ENCODE data around the gene EYS.

EYS gene

GRCh38 chr6:64644024-64644423 lies 1063.0 kb downstream of the EYS start:
- no peak overlapping the region for H3K4me3 ChIP-seq (ENCODE audit: low read depth, low read length)
- no peak for TF ChIP-seq CTCF (IDR thresholded peaks at IDR 0.05; ENCODE audit: insufficient read depth, low read depth, low read length, missing control alignments)
- no peak for DNase-seq (ENCODE audit: low read depth)

- no peak overlapping the region for H3K4me3 ChIP-seq (ENCODE audit: low read depth, low read length)
- TF ChIP-seq CTCF (IDR thresholded peaks at IDR 0.05; ENCODE audit: insufficient read depth, low read depth, low read length, missing control alignments), result no peak
- no peak for DNase-seq (ENCODE audit: low read depth)
Observed at GRCh38 chr6:64630901-64631300, 1076.1 kb downstream of the EYS start.

- TF ChIP-seq CTCF (IDR thresholded peaks at IDR 0.05; ENCODE audit: insufficient read depth, low read depth, low read length, missing control alignments), result no peak
- DNase-seq (ENCODE audit: low read depth), result no peak
Observed at GRCh38 chr6:64622944-64623343, 1084.1 kb downstream of the EYS start.

GRCh38 chr6:64602993-64603392 lies 1104.0 kb downstream of the EYS start:
- no peak for TF ChIP-seq CTCF (IDR thresholded peaks at IDR 0.05; ENCODE audit: insufficient read depth, low read depth, low read length, missing control alignments)
- no peak overlapping the region for H3K4me3 ChIP-seq (ENCODE audit: low read depth, low read length)

More at GRCh38 chr6:64622944-64623343, 1084.1 kb downstream of the EYS start:
- H3K4me3 ChIP-seq (ENCODE audit: low read depth, low read length), result no peak overlapping the region

GRCh38 chr6:64591676-64592036 lies 1115.4 kb downstream of the EYS start:
- no peak overlapping the region for H3K4me3 ChIP-seq (ENCODE audit: low read depth, low read length)
- no peak for DNase-seq (ENCODE audit: low read depth)
- TF ChIP-seq CTCF (IDR thresholded peaks at IDR 0.05; ENCODE audit: insufficient read depth, low read depth, low read length, missing control alignments), result no peak

More at GRCh38 chr6:64602993-64603392, 1104.0 kb downstream of the EYS start:
- no peak for DNase-seq (ENCODE audit: low read depth)

GRCh38 chr6:64590965-64591675 lies 1115.9 kb downstream of the EYS start:
- DNase-seq (ENCODE audit: low read depth), result no peak
- no peak overlapping the region for H3K4me3 ChIP-seq (ENCODE audit: low read depth, low read length)
- TF ChIP-seq CTCF (IDR thresholded peaks at IDR 0.05; ENCODE audit: insufficient read depth, low read depth, low read length, missing control alignments), result no peak

- TF ChIP-seq CTCF (IDR thresholded peaks at IDR 0.05; ENCODE audit: insufficient read depth, low read depth, low read length, missing control alignments), result no peak
- H3K4me3 ChIP-seq (ENCODE audit: low read depth, low read length), result no peak overlapping the region; the same call in 1 of the 2 replicates
- DNase-seq (ENCODE audit: low read depth), result peak; percentile 2
Observed at GRCh38 chr6:64589961-64590360, 1117.1 kb downstream of the EYS start.
